A549 (cell line): Measurements from ENCODE around the gene TTL. TPM values are rescaled to one million over a fixed set of nuclear protein-coding genes. Genes with fewer than 3 reads are reported as not detected.

Experiments used
- ATAC-seq, 2 experiments: fragments of 200-7000 bp in 1 of 2; fragments of >200 bp in 1 of 2; cut with Nextera tagmentation in 1 of 2; cut with Tn5 transposase in 1 of 2; 3 replicates each; pipeline versions ENCODE4 v1.8.0 to v1.9.1; 2018 to 2020; ENCODE audit warnings: mild to moderate bottlenecking in 1 of 2, moderate library complexity in 1 of 2
- CTCF ChIA-PET: fragments of 300-600 bp; sonication (Branson Sonifier 250); formaldehyde crosslinking; extraction: SDS; loops from one replicate; lab custom pipeline; 2021; ENCODE audit warnings: antibody characterized with exemption, inconsistent platforms; lab: Yijun Ruan, JAX
- POLR2A ChIA-PET: fragments of 350-600 bp; formaldehyde crosslinking; extraction: SDS; loops from one replicate; lab custom pipeline; 2021; ENCODE audit warnings: antibody characterized with exemption, inconsistent platforms; lab: Yijun Ruan, JAX
- DNase-seq, 2 experiments: peaks; one replicate each; pipeline versions ENCODE4 v3.0.0 to v3.0.0-alpha.2; 2011 to 2016; ENCODE audit warnings: low read depth in 1 of 2, low spot score in 1 of 2
- FAIRE-seq: peaks from 2 replicates; lab custom pipeline; 2011; peaks lifted over from hg19 to GRCh38; lab: Jason Lieb, UNC
- H3K27ac ChIP-seq, 2 experiments: fragments of >200 bp; sonication (Bioruptor Twin); formaldehyde crosslinking; 3 replicates each; pipeline ENCODE4 v1.5.1; 2016 to 2017
- H3K4me1 ChIP-seq: fragments of >200 bp; sonication (Bioruptor Twin); formaldehyde crosslinking; 3 replicates; pipeline ENCODE4 v1.6.1; 2016
- H3K4me2 ChIP-seq: fragments of >200 bp; sonication (Bioruptor Twin); formaldehyde crosslinking; 3 replicates; pipeline ENCODE4 v1.6.1; 2016
- H3K4me3 ChIP-seq: fragments of >200 bp; sonication (Bioruptor Twin); formaldehyde crosslinking; 3 replicates; pipeline ENCODE4 v1.5.1; 2016
- H3K9me3 ChIP-seq: fragments of >200 bp; sonication (Bioruptor Twin); formaldehyde crosslinking; 3 replicates; pipeline ENCODE4 v1.6.1; 2016
- ATOH8 ChIP-seq: fragments of 250-450 bp; sonication (Bioruptor Pico); IDR thresholded peaks from 2 replicates; pipeline ENCODE4 v1.5.0; 2020; ENCODE audit warnings: low read depth, mild to moderate bottlenecking, moderate library complexity
- BCL3 ChIP-seq: fragments of >200 bp; sonication (Bioruptor Twin); formaldehyde crosslinking; IDR thresholded peaks from 3 replicates; pipeline ENCODE4 v1.6.1; 2016
- BHLHE40 ChIP-seq: IDR thresholded peaks from 2 replicates; pipeline ENCODE4 v1.6.1; 2012; ENCODE audit warnings: low read depth, low read length, inconsistent platforms
- CBX8 ChIP-seq: fragments of 200-600 bp; sonication (generic); IDR thresholded peaks from 2 replicates; pipeline ENCODE4 v1.6.1; 2016
- CHD4 ChIP-seq: fragments of 200-600 bp; sonication (generic); IDR thresholded peaks from 2 replicates; pipeline ENCODE4 v1.6.1; 2016; ENCODE audit warnings: antibody characterized with exemption, mild to moderate bottlenecking, borderline replicate concordance
- EHF ChIP-seq: fragments of 250-450 bp; sonication (Bioruptor Pico); IDR thresholded peaks from 2 replicates; pipeline ENCODE4 v1.5.0; 2020; ENCODE audit warnings: mild to moderate bottlenecking
- ESRRA ChIP-seq: fragments of 150-350 bp; IDR thresholded peaks from 2 replicates; pipeline ENCODE4 v1.6.1; 2014; ENCODE audit warnings: mild to moderate bottlenecking, low read length, borderline replicate concordance
- FOSB ChIP-seq: fragments of 250-450 bp; sonication (Bioruptor Pico); IDR thresholded peaks from 2 replicates; pipeline ENCODE4 v1.5.0; 2020; ENCODE audit warnings: mild to moderate bottlenecking, moderate library complexity
- GATA3 ChIP-seq: IDR thresholded peaks from 2 replicates; pipeline ENCODE4 v1.6.1; 2012; ENCODE audit warnings: borderline replicate concordance
- HDAC2 ChIP-seq: fragments of 200-600 bp; sonication (generic); IDR thresholded peaks from 2 replicates; pipeline ENCODE4 v1.6.1; 2016
- HES2 ChIP-seq: fragments of >200 bp; sonication (Bioruptor Twin); formaldehyde crosslinking; IDR thresholded peaks from 2 replicates; pipeline ENCODE4 v1.6.1; 2016
- HEYL ChIP-seq: fragments of 250-450 bp; sonication (Bioruptor Pico); IDR thresholded peaks from 2 replicates; pipeline ENCODE4 v1.8.0; 2021; ENCODE audit warnings: mild to moderate bottlenecking, moderate library complexity
- HMGXB4 ChIP-seq: fragments of 250-450 bp; sonication (Bioruptor Pico); IDR thresholded peaks from 2 replicates; pipeline ENCODE4 v1.5.0; 2021; ENCODE audit warnings: mild to moderate bottlenecking, moderate library complexity, borderline replicate concordance
- KDM1A ChIP-seq: fragments of 200-600 bp; sonication (generic); IDR thresholded peaks from 2 replicates; pipeline ENCODE4 v1.6.1; 2016; ENCODE audit warnings: low read depth, mild to moderate bottlenecking
- MAZ ChIP-seq: fragments of 150-350 bp; IDR thresholded peaks from 2 replicates; pipeline ENCODE4 v1.6.1; 2014; ENCODE audit warnings: antibody characterized with exemption, low read depth, low read length, borderline replicate concordance
- NR3C1 ChIP-seq: fragments of >200 bp; sonication (Bioruptor Twin); formaldehyde crosslinking; IDR thresholded peaks from 3 replicates; pipeline ENCODE4 v1.6.1; 2017
- PHF8 ChIP-seq: fragments of 200-600 bp; sonication (generic); IDR thresholded peaks from 2 replicates; pipeline ENCODE4 v1.6.1; 2016; ENCODE audit warnings: low read depth, mild to moderate bottlenecking, antibody characterized with exemption, moderate library complexity, borderline replicate concordance
- RARB ChIP-seq: fragments of 250-450 bp; sonication (Bioruptor Pico); IDR thresholded peaks from 2 replicates; pipeline ENCODE4 v1.8.0; 2021; ENCODE audit warnings: mild to moderate bottlenecking, moderate library complexity
- REST ChIP-seq: fragments of 200-600 bp; sonication (generic); IDR thresholded peaks from 2 replicates; pipeline ENCODE4 v1.6.1; 2016; ENCODE audit warnings: antibody characterized with exemption, mild to moderate bottlenecking, moderate library complexity
- RFX5 ChIP-seq: fragments of 450-650 bp; IDR thresholded peaks from 2 replicates; pipeline ENCODE4 v1.7.1; 2014; ENCODE audit warnings: antibody characterized with exemption, mild to moderate bottlenecking, moderate library complexity
- RNF2 ChIP-seq: fragments of 200-600 bp; sonication (generic); IDR thresholded peaks from 2 replicates; pipeline ENCODE4 v1.6.1; 2016; ENCODE audit warnings: low read depth, mild to moderate bottlenecking, antibody characterized with exemption, moderate library complexity, borderline replicate concordance
- SMC3 ChIP-seq: fragments of >200 bp; sonication (Bioruptor Twin); formaldehyde crosslinking; IDR thresholded peaks from 3 replicates; pipeline ENCODE4 v1.6.1; 2018; ENCODE audit warnings: inconsistent platforms
- SREBF2 ChIP-seq: fragments of 450-650 bp; IDR thresholded peaks from 2 replicates; pipeline ENCODE4 v1.6.1; 2014; ENCODE audit warnings: mild to moderate bottlenecking, moderate library complexity
- ZFP36 ChIP-seq: fragments of 450-650 bp; IDR thresholded peaks from 2 replicates; pipeline ENCODE4 v1.6.1; 2014; ENCODE audit warnings: borderline replicate concordance; ENCODE audit not compliant: partially characterized antibody
- ZSCAN20 ChIP-seq: fragments of 250-450 bp; sonication (Bioruptor Pico); IDR thresholded peaks from 2 replicates; pipeline ENCODE4 v1.8.0; 2022; ENCODE audit warnings: mild to moderate bottlenecking, moderate library complexity
- WGBS: methylation state at CpG from one replicate; pipeline ENCODE4 v1.1.6; 2017; ENCODE audit errors: missing lambda C conversion rate; 5-methylcytosine and 5-hydroxymethylcytosine counted together
- polyA plus RNA-seq, 4 experiments: library from polyadenylated mRNA; depleted of rRNA in 3 of 4; stranded (reverse); fragments of >200 nt; fragmentation: RNase III in 1 of 4; extraction: RNeasy Plus Mini Kit Qiagen cat#74134 plus additional on column Dnase treatment in 1 of 4; gene quantifications; 2 replicates in 3 of 4; 3 replicates in 1 of 4; pipeline ENCODE4 v1.2.3, GENCODE V29; 2011 to 2017

Gene TTL
- polyA plus RNA-seq, 2 of the 4 experiments (the other 2 are of a cell fraction) = 29.7 to 33.1 TPM

GRCh38 chr2:112487444-112487961 lies 5.5 kb downstream of the TTL start:
- no peak for FAIRE-seq
- POLR2A ChIA-PET = no interaction called here
- Histone ChIP-seq H3K27ac (peak overlapping the region in 1 of 2 experiments; percentile 21; a peak in 1 of 6 replicates), H3K4me1 (peaks cover 14% of the 10 kb centered on the region), H3K4me3 (no peak overlapping the region), H3K4me2 (no peak overlapping the region), H3K9me3 (no peaks in the 10 kb centered on the region)
- DNase-seq = no peak
- TF ChIP-seq CBX8 (no peak), HDAC2 (no peak), ESRRA (no peak), PHF8 (no peak), ATOH8 (CRISPR knock-in tag) (no peak), RFX5 (no peak), NR3C1 (no peak), ZSCAN20 (no peak), GATA3 (no peak), ZFP36 (no peak), CHD4 (no peak), HEYL (CRISPR knock-in tag) (no peak), RNF2 (no peak), FOSB (no peak), MAZ (no peak), SREBF2 (no peak), HMGXB4 (CRISPR knock-in tag) (no peak), BHLHE40 (no peak)
- no peak for ATAC-seq
- CTCF ChIA-PET = no interaction called here
- 88% methylated on average over 4 of the region's 4 CpGs for WGBS

GRCh38 chr2:112488201-112488600 lies 6.2 kb downstream of the TTL start:
- ChIA-PET CTCF (interaction anchor here (1.5 kb wide), 1 partner anchor 8 kb away, joined by 5 read pairs; no protein-coding TSS in a partner anchor), POLR2A (no interaction called here)
- H3K4me2 ChIP-seq = no peak overlapping the region
- peaks cover 20% of the 10 kb centered on the region for H3K4me1 ChIP-seq
- TF ChIP-seq HES2 = no peak
- TF ChIP-seq SMC3 = no peak
- TF ChIP-seq KDM1A = no peak
- no peak for TF ChIP-seq REST
- no peak for TF ChIP-seq RARB (CRISPR knock-in tag)
- no peak for TF ChIP-seq EHF (CRISPR knock-in tag)
- TF ChIP-seq GATA3 = no peak
- no peak for TF ChIP-seq BCL3
- WGBS = 87% methylated on average over 6 of the region's 6 CpGs
- FAIRE-seq (no peak), ATAC-seq (no peak), DNase-seq (no peak)
- no peaks in the 10 kb centered on the region for H3K9me3 ChIP-seq
- no peak overlapping the region for H3K27ac ChIP-seq
- H3K4me3 ChIP-seq = no peak overlapping the region
